NCI-H1417 (cell line): ENCODE data around the gene MINDY3.
A peak's percentile ranks its signal among the peaks of the same experiment; 100 is the strongest.
"Not testable (repeated sequence)": the region's sequence is repeated elsewhere in the genome, so short reads cannot be mapped to it uniquely, and the experiment has no call there.

Source experiments
- DNase-seq, 3 experiments: peaks; one replicate each; lab custom pipeline; 2025; lab: John Stamatoyannopoulos, UW

MINDY3 gene

DNA sequence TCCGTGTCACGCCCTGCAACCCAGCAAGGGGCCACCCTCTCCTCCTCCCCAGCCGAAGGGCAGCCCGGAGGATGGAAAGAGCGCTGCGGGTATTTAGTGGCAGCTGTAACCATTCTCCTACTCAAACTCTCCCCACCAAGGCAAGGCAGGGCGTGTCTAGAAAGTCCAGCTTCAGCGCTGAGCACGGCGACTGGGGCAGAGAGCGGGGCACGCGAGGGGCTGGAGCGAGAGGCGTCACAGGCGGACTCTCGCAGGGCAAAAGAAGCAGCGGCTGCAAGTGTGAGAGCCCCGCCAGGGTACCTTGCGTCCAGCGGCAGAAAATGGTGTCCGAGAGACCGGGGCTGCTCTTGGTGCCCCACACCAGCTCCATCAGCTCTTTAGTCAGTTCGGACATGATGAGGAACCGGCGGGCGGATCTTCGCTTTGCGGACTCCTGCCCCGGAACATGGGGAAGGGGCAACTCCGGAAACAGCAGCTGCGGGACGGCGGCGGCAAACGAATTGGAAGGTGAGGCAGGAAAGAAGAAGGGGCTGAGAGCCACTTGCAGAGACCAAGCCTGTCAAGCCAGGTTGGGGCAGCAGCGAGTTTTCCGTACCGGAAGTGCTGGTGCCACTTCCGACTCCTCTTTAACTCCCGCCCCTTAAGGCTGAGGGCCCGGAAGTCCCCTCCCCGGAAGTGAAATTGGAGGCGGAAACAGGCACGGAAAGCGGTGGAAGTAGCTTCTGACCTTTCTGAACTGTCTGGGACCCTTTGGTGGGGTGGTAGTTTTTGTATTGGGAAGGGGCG, at the start of gene MINDY3:
Gene MINDY3, minus strand, starts transcription at position 602 of the 786 bp plus-strand sequence. Its CDS starts 208 bp downstream, at position 394.
- DNase-seq = peak; percentile 65 to 83 (median 77)

DNA sequence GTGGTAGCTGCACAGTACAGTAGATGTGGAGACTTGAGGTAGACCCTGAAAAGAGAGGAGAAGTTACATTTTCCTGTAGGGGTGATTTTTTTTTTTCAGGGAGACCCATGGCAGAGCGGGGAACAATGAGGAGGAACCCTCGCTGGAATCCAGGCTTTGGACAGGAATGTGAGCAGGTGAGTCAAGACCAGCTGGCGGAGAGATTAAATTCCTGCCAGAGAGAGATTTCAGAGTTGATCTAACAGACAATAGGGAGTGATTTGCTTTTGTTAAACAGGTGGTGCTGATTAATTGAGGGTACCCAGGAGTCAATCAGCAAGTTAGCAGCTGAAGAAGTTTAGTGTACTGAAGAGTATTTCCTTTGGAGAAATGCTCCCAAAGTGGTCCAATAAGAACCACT, 41.6 kb upstream of the MINDY3 start:
- peak in 1 of 3 experiments; percentile 11 for DNase-seq

DNA sequence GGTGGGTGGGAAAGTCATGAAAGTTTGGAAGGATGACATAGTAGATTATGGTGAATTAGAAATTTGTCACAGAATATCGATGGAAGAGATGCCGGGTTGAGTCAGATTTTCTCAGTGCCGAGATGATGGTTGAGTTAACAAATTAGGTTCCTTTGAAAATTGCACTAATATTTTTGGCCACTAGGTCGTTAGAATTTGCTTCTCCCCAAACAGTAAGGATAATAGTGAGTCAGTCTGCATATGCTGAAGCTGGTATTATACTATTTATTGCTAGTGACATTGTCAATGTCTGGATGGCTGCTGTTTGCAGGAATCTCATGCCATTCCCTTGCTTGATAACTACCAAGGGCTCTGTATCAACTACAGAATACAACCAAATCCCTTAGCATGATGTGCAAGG, 37.7 kb upstream of the MINDY3 start:
- DNase-seq = peak in 1 of 3 experiments; percentile 0

DNA sequence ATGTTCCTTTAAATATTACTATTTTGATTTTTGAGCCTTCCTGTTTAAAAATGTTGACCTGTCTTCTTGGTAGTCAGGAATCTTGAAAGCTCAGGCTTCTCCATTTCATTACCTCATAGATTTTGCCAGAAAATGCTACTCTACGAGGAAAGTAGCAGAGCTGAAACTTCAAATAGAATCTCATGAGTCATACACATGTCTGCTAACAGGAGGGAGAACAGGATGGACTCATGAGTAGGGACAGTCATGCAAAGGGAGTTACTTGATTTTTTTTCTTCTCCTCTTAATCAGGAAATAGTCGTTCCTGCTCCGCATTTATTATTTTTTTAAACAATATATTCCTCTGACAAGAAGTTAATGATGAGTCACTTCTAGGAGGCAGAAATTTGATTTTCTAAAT, 37.0 kb upstream of the MINDY3 start:
- DNase-seq = no peak

DNA sequence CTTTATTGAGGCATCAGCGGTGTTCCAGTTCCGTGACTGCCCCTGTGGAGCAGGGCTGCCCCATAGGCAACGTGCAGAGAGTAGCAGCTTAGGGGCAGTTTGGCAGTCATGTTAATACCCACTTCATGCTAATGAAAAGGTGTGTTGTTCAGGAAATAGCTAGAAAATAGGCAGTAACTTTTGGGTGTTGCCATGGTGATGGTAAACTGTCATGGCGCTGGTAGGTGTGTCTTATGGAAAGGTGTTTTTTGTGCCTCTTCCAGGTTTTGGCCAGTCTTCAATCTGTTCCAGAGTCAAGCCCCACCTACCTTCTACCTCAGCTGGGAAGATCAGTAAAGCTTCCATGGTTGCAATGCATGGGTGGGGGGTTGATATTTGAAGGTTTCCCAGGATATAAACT, 36.3 kb upstream of the MINDY3 start:
- DNase-seq = no peak

DNA sequence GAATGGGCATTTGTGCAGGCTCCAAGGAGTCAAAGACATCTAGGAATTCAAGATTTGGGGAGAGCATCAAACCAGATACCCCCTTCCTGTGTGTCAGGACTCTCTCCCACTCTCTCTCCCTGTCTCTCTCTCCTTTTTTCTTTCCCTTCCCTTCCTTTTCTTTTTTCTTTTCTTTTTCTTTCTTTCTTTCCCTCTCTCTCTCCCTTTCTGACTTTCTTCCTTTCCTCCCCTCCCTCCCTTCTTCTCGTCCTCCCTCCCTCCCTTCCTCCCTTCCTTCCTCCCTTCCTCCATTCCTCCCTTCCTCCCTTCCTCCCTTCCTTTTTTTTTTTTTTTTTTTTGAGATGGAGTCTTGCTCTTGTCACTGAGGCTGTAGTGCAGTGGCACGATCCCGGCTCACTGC, 24.1 kb upstream of the MINDY3 start:
- DNase-seq = no peak

DNA sequence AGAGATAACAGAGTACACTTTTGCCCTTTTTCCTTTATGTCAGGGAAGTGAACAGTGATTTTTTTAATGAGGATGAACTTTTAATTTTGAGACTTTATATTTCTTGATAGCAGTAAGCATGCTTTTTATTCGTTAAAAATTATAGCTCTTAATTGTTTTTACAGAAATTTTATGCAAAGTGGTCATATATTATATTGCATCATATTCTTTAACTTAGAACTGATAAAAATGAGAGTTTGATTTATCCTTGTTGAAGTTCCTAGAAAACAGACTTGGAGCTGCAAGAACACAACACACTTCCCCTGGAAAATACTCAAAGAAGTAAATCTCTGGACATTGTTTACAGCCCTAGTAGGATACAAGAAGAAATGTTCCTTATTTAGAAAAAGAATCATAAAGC, 21.2 kb upstream of the MINDY3 start:
- DNase-seq = no peak

DNA sequence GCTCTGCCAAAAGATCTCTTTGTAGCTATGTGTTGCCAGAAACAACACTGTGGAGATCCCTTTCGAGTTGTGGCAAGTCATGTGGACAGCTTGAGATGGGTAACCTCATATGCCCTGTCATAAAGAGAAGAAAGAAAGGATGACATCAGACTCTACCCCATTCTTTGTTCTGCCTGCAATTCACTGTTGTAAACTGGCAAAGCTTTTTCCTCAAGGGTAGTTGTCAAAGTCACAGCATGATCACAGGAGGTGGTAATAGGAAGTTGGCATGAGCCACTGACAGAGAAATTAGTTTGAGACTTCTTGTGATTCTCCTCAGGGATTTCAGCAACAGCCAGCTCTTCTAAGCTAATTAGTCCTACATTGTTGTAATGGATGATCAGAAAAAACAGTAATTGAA, 19.4 kb upstream of the MINDY3 start:
- peak; percentile 10 to 84 (median 51) for DNase-seq

DNA sequence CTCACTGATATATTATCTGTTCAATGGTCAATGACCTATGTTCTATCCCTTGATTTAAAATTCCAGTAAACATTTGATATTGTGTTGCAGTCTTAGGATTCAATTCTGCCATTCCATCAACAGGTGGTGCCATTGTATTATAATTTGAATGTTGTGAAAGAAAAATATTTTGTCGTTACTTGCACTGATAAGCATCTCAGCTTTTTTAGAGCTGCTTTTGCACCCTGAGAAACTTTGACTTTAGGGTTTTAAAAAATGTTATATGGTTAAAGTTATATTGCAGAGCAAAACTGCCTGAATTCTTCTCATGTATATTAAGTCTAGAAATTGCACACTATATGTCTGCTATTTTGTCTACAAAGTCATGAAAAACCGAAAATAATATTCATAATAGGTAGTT, 18.8 kb upstream of the MINDY3 start:
- peak; percentile 11 to 70 (median 18) for DNase-seq

DNA sequence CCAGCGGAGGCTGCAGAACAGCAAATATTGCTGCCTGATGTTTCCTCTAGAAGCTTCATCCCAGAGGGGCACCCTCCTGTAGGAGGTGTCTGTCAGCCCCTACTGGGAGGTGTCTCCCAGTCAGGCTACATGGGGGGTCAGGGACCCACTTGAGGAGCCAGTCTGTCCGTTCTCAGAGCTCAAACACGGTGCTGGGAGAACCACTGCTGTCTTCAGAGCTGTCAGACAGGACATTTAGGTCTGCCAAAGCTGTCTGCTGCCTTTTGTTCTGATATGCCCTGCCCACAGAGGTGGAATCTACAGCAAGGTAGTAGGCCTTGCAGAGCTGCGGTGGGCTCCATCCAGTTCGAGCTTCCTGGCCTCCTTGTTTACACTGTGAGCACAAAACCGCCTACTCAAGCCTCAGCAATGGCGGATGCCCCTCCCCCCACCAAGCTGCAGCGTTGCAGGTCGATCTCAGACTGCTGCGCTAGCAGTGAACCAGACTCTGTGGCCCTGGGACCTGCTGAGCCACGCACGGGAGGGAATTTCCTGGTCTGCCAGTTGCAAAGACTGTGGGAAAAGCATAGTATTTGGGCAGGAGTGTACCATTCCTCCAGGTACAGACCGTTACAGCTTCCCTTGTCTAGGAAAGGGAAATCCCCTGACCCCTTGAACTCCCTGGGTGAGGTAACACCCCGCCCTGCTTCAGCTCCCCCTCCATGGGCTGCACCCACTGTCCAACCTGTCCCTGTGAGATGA, 17.7 kb upstream of the MINDY3 start:
- DNase-seq = peak in 2 of 3 experiments; percentile 4 to 11

DNA sequence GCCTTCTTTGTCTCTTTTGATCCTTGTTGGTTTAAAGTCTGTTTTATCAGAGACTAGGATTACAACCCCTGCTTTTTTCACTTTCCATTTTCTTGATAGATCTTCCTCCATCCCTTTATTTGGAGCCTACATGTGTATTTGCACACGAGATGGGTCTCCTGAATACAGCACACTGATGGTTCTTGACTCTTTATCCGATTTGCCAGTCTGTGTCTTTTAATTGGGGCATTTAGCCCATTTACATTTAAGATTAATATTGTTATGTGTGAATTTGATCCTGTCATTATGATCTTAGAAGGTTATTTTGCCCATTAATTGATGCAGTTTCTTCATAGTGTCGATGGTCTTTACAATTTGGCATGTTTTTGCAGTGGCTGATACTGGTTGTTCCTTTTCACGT, 16.0 kb upstream of the MINDY3 start:
- not testable (repeated sequence) for DNase-seq

DNA sequence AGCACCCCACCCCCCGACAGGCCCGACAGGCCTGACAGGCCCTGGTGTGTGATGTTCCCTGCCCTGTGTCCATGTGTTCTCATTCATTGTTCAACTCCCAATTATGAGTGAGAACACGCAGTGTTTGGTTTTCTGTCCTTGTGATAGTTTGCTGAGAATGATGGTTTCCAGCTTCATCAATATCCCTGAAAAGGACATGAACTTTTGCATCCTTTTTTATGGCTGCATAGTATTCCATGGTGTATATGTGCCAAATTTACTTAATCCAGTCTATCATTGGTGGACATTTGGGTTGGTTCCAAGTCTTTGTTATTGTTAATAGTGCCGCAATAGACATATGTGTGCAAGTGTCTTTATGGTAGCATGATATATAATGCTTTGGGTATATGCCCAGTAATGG, 12.3 kb upstream of the MINDY3 start:
- not testable (repeated sequence) for DNase-seq

DNA sequence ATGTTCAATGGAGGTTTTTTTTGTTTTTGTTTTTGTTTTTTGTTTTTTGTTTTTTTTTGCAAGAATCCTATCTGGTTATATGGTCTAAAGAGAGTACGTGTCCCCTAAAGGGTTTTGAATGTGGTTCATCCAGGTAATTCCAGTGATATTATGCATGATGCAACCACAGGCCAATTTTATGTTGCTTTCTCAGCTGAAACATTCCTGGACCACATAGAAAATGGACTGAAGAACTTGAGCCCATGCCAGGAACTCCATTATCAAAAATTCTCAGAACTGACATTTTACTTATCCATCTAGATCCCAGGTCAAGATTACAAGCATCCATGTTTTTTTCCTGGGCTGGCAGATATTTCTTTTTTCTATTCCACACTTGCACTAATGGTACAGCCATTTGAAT, 11.5 kb upstream of the MINDY3 start:
- DNase-seq = no peak

DNA sequence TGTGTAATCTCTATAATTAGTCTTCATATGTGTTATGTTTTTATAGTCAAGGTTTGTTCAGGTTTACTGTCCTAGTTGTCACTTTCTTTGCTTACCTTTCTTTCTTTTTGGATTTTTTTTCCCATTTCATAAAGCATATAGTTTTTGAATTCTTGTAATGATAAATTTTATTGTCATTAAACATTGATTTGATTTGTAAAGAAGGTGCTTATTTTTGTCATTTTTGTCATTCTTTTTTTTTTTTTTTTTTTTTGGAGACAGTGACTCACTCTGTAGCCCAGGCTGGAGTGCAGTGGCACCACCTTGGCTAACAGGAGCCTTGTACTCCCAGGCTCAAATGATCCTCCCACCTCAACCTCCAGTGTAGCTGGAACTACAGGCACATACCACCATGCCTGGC, 9.6 kb upstream of the MINDY3 start:
- no peak for DNase-seq

DNA sequence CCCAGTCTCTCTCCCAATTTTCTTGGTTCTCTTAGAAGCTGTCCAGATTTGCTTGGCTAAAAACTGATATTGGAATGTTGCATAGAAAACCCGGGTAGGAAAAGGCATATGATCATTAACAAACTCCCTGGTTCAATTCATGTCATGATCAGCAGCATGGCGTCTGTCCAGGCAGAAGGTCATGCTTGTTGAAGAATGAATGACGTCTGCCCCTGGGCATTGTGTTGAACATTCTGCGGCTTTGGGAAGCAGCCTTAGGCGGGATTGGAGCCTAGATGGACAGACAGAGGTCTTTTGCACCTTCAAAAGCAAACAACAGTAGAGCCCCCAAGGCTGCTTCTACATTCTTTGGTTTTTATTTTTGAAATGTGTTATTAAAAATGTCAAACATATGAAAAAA, 7.7 kb upstream of the MINDY3 start:
- DNase-seq = no peak

DNA sequence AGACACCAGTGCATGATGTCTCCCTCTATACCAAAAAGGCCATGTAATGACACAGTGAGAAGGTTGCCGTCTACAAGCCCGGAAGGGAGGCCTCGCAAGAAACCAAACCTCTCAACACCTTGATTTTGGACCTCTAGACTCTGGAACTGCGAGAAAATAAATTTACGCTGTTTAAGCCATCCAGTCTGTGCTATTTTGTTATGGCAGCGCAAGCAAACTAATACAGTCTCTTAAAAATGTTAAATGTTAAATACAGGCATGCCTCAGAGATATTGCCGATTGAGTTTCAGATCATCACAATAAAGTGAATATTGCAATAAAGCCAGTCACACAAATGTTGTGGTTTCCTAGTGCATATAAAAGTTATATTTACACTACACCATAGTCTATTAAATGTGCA, 5.0 kb upstream of the MINDY3 start:
- no peak for DNase-seq

DNA sequence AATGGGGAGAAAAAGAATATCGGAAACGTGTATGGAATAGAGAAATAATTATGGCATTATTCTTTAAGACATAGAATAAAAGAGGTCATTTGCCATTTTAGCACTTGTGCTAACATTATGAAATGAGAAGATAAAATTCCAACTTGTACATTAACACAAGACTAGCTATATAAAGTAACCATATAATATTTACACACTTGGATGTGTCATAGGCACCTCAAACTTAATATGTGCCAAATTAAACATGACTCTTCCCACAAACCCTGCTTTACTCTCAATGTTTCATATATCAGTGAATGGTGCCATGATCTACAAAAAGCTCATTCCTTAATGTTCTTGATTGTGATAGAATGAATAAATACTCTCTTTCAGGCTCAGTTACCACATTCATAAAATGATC, 4.1 kb upstream of the MINDY3 start:
- DNase-seq = no peak

DNA sequence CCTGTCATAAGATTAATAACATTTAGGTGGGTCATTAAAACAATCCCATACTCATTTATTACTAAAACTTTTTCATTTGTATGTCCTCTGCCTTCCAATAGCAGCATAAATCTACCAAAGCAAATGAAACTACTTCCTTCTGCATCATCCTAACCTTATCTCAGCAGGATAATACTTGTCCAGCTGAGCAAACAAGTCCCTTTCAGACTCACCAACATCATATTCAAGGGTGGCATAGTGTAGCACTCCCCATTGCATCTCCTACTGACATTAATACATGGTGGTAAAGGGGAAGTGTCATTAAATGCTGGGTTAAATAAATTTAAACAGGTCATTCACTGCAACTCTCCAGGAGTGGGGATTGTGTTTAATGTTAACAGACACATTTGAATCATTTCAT, 3.4 kb upstream of the MINDY3 start:
- peak in 2 of 3 experiments; percentile 61 to 94 for DNase-seq

DNA sequence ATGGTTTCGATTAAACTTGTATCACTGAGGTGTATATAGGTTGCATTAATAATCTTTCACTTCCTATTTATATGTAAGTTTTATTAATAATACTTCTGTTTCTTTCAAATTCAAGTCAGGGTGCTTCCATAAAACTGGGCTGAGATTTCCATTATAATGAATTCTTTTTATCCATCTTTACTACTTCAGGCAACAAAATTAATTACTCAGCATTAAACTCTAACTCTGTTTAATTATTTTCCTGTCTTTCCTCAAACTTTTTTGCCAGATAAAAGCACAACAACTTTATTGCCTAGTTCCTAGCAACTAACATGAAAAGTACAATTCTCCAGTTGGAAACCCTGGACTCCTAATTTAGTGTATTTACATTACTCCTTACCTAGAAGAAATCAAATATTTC, 3.0 kb upstream of the MINDY3 start:
- peak in 1 of 3 experiments; percentile 12 for DNase-seq

DNA sequence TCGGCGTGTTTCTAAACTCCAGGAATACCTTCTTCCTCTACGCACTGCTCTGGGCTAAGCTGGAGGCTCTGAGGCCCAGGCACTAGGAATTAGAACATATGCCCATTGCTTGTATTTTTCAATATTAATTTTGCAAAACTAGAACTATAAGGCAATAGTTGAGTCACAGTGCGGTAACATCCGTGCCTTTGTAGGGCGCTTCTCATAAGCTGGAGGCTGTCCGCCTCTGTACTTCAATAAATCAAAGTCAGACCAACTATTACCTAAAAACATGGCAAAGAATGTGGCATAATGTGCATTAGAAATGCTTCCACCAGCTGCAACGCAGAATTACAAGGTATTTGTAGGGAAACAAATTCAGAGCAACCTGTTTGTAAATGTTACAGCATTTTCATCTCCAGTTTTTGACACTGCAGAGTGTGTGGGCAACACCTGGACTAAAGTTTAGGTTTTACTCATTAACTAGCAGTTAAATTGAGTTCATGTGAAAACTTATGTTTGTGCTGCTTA, 440 bp upstream of the MINDY3 start:
- DNase-seq = no peak

DNA sequence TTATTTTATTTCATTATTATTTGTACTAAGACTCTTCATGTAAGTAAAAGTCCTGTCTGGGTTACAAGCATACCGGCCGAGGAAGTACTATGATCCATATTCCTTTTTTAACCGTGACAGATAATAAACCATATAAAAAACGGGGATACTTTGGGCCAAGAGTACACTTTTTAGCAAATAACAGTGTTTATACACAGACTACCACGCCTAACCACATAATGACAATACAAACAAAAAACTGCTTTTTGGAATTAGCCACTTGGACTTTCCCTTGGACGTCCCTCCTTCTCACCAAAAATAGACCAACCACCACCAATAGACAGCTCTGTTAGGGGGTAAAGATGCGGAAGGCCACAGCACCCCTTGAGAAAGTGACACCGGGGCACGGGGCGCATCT, 800 bp downstream of the MINDY3 start:
- DNase-seq = no peak

DNA sequence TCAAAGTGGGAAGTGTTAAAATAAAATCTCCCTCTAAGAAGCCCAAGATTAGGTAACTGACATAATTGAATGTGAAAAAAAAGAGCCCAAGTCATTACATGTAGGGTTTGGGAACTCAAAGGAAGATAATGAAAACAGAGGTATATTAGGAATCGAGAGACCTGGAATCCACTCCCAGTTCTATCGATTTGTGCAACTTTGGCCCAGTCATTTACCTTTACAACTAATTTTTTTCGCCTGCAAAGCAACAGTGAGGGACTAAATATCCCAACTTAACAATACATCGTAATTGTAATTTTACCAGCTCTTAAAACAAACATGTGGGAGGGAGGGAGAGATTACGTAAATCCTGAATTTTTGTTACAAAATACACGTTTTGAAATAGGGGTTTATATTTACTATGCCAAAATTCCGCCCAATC, 1.4 kb downstream of the MINDY3 start:
- no peak for DNase-seq

DNA sequence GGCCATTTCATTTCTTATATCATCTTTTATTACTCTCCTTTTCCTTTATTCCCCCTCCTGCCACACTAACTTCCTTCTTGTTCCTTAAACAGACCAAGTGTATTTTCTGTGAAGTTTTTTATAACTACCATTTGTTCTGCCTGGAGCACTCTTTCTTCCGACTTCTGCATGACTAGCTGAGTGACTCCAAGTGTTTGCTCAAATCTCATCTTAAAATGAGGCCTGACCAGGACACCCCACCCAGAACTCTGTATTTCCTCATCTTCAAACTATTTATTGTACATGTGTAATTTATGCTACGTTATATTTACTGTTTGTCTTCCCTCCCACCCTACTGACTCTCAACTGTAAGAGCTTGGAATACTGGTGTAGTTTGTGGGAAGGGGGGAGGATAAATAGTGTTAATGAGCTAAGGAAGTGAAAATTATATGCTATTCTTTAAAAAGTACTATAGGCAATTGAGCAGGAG, 3.2 kb downstream of the MINDY3 start:
- no peak for DNase-seq
